RWPE1 (cell line): ENCODE measurements around the gene CHST14.

Experiments used
- CTCF ChIA-PET: fragments of 350-600 bp; sonication (Branson Sonifier 250); formaldehyde crosslinking; extraction: SDS; loops from one replicate; lab custom pipeline; 2021; lab: Yijun Ruan, JAX
- POLR2A ChIA-PET: fragments of 400-600 bp; formaldehyde crosslinking; extraction: SDS; loops from one replicate; lab custom pipeline; 2020; ENCODE audit warnings: antibody characterized with exemption; ENCODE audit not compliant: low non-redundant PET; lab: Yijun Ruan, JAX
- DNase-seq: peaks from one replicate; pipeline ENCODE4 v3.0.0; 2012; ENCODE audit warnings: low spot score
- H3K27ac ChIP-seq: fragments of 450-650 bp; 2 replicates; pipeline ENCODE4 v1.5.1; 2017
- TF ChIP-seq, protein P1 (sequence below): fragments of 450-650 bp; conservative IDR thresholded peaks from 2 replicates; pipeline ENCODE4 v1.5.1; 2017; ENCODE audit warnings: low read depth, mild to moderate bottlenecking

The CHST14 gene

DNA sequence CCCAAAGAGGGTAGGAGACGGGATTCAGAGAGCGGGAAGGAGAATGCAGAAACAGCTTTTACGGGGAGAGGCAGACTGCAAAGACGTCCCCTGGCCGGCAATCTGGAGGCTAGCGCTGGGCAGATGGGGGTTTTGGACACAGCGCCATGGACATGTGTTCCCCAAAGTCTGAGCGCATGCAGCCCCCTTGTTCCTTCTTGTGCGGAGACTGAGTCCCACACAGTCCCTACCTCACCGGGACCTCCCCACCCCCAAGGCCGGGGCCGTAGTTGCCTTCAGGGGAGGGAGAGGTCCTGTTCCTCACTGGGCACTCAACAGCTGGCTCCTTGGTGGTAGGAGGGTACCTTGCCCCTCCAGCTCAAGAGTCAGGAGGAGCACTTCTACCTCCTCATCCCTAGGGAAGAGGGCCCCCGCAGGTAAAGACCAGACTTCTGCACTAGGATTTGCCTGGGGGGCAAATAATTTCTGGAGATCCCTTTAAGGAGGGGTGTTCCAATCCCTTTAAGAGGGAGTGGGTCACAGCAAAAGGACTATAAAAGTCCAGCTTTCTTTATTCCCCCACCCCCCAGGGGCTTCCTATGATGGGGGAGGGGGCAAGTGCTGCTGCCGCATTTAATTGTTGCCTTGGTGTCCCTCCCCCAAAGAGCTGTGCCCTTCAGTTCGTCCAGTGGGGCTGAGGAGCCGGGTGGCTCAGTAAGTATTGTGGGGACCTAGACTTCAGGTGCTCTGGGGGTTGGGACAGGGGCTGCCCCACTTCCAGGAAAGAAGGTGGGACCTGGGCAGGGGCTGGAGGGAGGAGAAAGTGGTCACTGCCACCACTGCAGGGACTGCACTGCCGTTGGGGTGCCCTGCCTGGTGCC is 33.7 kb upstream of the CHST14 start:
- no peak overlapping the region for H3K27ac ChIP-seq
- ChIA-PET POLR2A (no interaction called here), CTCF (no interaction called here)
- TF ChIP-seq, protein P1, sequence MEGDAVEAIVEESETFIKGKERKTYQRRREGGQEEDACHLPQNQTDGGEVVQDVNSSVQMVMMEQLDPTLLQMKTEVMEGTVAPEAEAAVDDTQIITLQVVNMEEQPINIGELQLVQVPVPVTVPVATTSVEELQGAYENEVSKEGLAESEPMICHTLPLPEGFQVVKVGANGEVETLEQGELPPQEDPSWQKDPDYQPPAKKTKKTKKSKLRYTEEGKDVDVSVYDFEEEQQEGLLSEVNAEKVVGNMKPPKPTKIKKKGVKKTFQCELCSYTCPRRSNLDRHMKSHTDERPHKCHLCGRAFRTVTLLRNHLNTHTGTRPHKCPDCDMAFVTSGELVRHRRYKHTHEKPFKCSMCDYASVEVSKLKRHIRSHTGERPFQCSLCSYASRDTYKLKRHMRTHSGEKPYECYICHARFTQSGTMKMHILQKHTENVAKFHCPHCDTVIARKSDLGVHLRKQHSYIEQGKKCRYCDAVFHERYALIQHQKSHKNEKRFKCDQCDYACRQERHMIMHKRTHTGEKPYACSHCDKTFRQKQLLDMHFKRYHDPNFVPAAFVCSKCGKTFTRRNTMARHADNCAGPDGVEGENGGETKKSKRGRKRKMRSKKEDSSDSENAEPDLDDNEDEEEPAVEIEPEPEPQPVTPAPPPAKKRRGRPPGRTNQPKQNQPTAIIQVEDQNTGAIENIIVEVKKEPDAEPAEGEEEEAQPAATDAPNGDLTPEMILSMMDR: no peak
- DNase-seq: no peak

DNA sequence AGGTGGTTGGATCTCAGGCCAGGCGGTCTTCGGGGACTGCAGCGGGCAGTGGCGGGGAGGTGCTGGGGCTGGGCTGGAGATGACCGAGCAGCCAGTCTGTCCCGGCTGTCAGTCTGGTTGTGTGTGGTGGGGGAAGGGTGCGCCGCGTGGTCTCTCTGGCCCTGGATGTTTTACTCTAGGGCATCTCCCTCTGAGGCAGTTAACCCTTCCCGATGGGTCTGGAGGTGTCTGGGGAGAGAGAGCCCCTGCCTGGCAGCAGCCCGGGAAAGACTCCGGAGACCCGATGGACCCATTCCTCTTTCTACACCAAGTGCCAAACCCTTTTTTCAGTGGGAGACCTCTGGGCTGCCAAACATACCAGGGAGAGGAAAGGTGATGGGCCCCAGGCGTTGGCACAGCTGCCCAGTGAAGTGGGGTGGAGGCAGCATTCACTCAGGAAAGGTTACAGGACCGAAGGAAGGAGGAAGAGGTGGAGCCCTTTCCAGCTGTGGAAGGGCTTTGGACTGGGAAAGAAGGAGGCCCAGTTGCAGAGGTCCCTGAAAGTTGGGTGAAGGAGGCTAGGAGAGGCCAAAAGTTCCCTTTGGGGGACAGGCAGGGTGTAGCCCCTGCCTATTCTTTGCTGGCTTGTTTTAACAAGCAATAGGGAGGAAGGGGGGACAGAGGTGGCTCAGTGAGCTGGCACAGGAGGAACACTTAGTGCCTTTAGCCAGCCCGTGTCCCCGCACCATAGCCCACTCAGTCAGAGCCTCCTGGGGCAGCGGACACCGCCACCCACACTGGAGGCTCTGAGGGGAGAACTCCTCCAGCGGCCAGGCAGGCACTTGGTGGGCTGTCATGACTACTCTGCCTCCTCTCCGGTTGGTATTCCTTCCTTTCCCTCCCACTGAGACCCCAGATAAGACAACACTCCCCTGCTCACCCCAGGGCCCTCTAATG is 32.8 kb upstream of the CHST14 start:
- DNase-seq: no peak
- POLR2A ChIA-PET: no interaction called here
- CTCF ChIA-PET: no interaction called here
- TF ChIP-seq, protein P1: no peak
- peak overlapping the region; percentile 79 for H3K27ac ChIP-seq

DNA sequence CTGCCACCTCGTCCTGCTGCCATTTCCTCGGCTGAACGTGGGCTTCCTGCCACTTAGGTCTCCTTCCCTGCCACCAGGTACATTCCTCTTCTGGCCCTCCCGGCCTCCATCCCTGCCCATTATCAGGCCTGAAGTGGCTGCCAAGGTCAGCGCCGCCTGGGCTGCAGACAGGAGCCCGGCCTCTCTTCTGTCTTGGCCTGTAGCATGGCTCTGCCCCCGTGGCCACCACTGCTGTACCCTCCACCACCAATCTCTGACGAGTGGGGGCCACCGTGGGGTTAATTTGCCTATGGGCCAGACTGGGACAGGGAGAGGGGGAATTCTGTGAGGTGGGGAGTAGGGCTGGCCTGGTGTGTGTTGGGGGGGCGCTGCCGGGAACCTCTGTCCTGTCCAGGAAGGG is 32.1 kb upstream of the CHST14 start:
- peak overlapping the region; percentile 79 for H3K27ac ChIP-seq
- DNase-seq: no peak
- TF ChIP-seq, protein P1: no peak
- ChIA-PET POLR2A (no interaction called here), CTCF (interaction anchor here (0.6 kb wide), 1 partner anchor 149 kb away, joined by 4 read pairs; no protein-coding TSS in a partner anchor)

DNA sequence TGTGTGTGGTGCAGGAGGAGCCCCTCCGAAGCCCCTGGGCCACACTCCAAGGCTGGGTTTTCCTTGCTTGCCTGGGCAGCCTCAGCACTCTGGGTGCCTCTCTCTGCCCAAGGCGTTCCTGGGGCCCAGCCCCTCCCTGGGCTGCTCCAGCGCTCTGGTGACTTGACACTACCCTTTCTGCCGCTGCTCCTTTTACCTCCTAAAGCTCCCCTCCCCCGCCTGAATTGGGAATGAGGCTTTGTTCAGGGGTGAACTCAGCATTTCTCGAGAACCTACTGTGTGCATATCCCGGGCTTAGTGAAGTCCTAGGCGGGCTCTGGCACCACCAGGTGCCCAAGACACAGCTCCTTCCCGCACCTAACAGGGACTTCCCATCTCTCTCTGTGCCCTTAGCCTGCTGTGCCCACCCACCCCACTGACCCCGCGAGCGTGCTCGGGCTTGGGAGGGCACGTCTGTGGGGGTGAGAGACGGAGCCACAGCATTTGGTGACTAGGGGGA is 31.3 kb upstream of the CHST14 start:
- ChIA-PET CTCF (interaction anchor here (0.6 to 1.4 kb wide), 6 partner anchors 19 to 307 kb away, joined by 4 to 9 read pairs (median 5); no protein-coding TSS in a partner anchor), POLR2A (no interaction called here)
- TF ChIP-seq, protein P1: no peak
- no peak for DNase-seq
- peak overlapping the region; percentile 79 for H3K27ac ChIP-seq

DNA sequence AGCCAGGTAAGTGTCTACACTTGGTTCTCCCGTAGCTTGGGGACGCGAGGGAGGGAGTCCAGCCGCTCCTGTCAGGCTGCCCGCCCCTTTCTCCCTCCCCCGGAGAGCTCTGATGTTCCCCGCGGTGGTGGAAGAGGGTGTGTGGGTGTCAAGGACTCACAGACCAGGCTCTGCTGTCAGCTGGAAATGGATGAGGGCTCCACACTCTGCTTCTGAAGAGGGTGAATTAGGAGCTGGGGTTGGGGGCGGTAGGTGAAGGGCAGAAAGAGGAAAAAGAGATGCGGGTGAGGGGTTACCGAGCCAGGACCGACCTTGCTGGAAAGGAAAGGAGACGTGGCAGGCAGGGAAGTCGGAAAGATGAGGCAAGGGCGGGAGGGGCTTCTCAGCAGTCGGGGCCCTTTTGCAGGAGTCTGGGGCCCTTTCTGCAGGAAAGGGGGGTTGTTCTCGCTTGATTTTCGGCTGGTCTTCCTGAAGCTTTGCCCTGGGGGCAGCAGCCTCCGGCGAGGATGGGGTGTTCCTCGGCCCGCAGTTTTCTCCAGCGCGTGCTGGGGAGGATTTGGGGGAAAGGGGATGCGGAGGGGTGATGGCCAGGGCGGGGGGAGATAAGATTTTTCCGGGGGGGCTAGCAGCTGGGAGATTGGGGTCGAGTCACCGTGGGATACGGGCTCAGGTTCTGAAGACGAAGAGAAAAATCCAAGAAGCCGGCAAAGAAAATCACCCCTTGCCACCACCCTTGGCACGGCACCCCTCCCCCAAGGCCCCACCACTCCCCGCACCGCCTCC is 30.6 kb upstream of the CHST14 start:
- CTCF ChIA-PET: interaction anchor here (0.5 to 1.4 kb wide), 6 partner anchors 14 to 307 kb away, joined by 4 to 9 read pairs (median 6); no protein-coding TSS in a partner anchor
- H3K27ac ChIP-seq: peak overlapping the region; percentile 79
- TF ChIP-seq, protein P1: no peak
- DNase-seq: no peak
- POLR2A ChIA-PET: interaction anchor here (0.5 kb wide), 1 partner anchor 133 kb away, joined by 8 read pairs; no protein-coding TSS in a partner anchor
